NAMALWA (cell line): Measurements from ENCODE around the gene IP6K2.

Experiments used
- DNase-seq: peaks from one replicate; pipeline ENCODE4 v3.0.0-alpha.2; 2015; ENCODE audit warnings: low spot score

IP6K2 gene

DNA sequence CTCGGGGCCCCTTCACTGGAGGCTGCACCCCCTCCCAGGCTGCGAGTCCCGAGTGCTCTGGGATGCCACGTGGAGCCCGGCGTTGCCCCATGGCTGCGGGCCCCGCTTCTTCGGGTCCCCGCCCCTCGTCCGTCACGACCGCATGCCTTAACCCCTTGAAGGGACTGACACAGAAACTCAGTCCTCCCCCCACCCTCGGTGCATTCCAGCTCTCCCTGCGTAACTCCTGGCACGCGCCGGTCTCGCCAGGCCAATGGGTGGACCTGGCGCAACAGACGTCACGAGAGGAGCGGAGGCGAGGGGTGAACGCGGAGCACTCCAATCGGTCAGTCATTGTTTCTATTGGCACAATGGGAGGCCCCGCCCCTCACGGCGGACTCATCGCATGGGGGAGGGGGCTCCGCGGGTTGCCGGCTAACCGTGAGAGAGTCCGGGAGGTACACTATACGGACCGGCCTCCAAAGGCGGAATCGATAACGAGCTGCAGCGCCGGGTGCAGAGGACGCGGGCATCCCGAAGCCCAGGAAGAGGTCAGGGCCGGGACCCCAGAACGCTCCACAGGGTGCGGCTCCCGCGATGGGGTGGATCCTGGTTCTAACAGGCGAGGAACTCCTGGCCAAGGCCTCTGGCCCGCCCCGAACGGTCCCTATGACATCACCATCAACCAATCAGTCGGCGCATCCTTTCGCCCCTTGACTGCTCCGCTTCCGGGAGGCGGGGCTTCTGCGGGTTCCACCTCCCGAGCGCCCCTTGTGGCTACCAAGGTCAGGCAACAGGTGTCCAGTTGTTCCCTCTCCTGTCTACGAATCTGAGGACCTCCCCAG, 53.3 kb downstream of the IP6K2 start:
- peak; percentile 94 for DNase-seq

- no peak for DNase-seq
Observed at GRCh38 chr3:48662753-48663488, 54.1 kb downstream of the IP6K2 start, which contains the start of gene CELSR3. TSS of gene CELSR3 (minus strand) at chr3:48662886. CDS start at chr3:48662634, 252 bp downstream.

DNA sequence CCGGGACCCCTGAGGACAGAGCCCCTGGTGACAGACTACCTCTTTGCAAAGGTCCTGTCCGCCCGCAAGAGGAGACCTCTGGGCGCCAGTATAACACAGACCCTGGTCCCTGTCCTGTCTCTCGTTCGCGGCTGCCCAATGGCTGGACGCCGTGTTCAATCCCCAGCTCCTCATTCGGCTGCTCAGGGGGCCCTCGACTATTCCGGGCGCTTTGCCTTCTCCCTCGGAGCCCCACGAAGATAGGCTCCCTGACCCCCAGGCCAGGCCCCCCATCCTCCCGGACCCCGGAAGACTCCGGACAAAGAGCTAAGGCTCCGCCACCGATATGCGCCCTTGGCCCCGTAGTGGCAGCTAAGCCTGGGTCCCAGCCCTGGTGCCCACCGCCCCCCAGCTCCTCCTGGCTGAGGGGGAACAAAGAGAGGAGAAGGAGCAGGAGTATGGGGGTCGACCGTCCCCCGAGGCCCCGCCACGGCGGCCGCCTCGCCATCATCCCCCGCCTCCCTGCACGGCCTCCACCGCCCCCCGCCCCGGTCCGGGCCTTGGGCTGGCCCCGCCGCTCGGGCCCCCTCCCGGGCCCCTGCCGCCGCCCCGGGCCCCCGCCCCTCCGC, 54.8 kb downstream of the IP6K2 start:
- DNase-seq, result no peak

GRCh38 chr3:48661501-48662144, 55.4 kb downstream of the IP6K2 start:
- no peak for DNase-seq

DNA sequence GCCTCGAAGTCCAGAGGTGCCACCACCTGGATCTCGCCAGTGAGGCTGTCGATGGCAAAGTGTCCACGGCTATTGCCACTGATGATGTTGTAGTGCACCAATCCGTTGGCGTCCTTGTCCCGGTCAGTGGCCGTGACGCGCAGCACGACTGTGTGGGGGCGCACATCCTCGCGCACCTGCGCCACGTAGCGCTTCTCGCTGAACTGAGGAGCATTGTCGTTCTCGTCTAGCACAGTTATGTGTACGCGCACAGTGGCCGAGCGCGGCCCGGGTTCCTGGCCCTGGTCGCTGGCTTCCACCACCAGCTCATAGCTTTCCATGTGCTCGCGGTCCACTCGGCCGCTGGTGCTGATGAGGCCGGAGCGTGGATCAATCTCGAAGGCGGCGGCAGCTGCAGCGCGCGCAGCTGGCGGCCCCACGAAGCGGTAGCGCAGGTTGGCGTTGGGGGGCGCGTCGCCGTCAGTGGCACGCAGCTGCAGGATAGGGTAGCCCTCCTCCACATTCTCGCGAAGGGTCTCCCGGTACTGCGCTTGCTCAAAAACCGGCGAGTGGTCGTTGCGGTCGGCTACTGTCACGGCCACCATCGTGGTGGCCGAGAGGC, 56.1 kb downstream of the IP6K2 start:
- DNase-seq, result no peak

DNA sequence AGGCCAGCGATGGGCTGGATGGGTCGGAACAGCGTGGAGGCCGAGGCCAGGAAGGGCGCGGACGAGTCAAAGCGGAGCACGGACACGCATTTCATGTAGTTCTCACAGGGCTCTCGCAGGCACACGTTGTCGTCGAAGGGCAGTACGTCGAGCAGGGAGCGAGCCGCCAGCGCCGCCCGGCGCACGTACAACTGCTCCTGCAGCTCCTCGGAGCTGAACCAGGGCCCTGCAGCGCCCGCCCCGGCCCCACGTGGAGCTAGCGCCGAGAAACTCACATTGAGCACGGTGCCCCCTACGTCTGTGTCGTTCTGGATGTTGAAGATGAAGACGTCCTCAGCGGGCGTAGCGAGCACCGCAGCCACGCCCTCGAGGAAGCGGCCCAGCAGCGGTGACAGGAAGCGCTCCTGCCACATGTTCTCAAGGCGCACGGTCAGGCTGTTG, 60.2 kb downstream of the IP6K2 start:
- DNase-seq, result no peak

GRCh38 chr3:48656061-48656840, 60.8 kb downstream of the IP6K2 start:
- peak; percentile 74 for DNase-seq

- no peak for DNase-seq
Observed at GRCh38 chr3:48655606-48656005, 61.4 kb downstream of the IP6K2 start.

- no peak for DNase-seq
Observed at GRCh38 chr3:48655063-48655462, 62.0 kb downstream of the IP6K2 start.

GRCh38 chr3:48652923-48653715, 63.9 kb downstream of the IP6K2 start:
- no peak for DNase-seq

DNA sequence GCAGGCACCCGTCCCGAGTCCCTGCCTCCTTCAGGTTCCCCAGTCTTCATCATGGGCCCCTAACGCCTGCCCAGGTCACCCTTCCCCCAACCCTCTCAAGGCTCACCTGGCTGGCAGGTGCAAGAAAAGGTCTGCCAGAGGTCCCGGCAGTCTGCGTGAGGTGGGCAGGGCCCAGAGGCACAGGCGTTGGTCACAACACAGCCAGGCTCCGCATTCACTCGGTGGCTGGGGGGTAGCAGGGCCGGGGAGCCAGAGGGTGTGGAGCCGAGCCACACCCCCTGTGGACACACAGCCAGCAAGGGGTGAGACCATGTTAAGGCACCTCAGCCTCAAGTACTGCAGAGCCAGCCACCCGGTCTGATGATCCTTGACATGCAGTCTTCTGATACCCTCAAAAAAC, 65.2 kb downstream of the IP6K2 start:
- no peak for DNase-seq

- no peak for DNase-seq
Observed at GRCh38 chr3:48650723-48651122, 66.3 kb downstream of the IP6K2 start.

DNA sequence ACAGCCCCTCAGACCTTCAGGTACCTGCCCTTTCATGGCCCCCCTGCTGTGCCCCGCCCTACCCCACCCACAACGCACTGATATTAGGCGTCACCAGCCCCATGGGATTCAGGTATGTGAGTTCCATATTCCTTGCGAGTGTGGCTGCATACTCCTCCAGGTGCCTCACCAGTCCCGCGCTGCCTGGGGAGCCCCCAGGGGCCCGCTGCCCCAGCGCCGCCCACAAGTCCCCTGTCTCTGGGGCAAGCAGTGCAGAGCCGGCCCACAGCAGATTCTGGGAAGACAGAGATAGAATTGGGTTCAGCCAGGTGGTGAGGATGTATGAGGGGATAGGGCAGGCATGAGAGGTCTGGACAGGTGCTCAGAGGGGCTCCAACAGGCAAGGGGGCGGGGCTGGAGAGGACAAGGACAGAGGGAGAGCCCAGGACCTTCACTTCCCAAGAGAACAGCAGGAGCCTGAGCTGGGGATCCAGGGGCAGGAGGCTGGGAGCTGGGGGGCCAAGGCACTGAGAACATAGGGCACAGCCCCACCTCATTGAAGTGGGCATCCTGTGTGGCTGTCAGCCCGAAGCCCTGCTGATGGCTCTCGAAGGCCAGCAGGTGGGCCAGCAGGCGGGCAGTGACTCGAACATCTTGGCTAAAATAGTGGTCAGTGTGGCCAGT, 68.7 kb downstream of the IP6K2 start:
- no peak for DNase-seq

- no peak for DNase-seq
Observed at GRCh38 chr3:48647714-48648113, 69.3 kb downstream of the IP6K2 start.

DNA sequence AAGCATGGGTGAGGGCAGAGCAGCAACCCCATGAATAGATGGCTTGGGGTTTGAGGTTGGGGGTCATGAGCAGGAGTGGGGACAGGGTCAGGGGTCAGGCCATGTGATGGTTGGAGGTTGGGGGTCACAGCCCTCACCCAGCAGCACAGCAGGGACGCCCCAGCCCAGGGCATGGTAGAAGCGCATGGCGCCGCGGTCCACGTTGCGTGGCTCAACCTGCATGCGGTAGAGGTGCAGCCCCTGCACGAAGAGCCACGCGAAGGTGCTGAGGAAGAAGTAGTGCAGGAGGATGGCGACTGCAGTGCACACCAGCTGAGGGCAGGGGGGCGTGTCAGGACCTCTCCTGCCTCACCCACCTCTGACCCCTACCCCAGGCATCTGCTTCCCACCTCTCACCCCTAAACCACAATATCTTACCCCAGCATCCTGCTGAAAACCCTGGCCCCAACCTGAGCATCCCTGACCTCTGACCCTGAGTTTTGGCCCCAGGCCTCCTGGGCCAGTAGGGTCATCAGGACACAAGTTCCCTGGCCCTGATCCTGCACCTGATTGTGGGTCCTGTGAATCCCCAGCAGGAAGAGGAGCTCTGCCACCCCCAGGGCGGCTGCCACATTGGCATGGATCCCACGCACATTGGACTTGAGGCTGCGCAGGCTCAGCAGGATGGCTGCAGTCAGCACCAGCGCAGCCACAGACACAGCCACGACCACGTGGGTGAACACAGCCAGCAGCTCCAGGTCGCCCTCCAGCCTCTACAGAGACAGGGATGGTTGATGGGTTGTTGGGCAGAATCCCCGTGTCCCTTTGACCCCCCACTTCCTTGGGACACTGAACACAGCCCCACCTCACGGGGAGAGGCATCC, 71.9 kb downstream of the IP6K2 start:
- DNase-seq, result no peak

GRCh38 chr3:48642605-48643004, 74.4 kb downstream of the IP6K2 start:
- no peak for DNase-seq

GRCh38 chr3:48641396-48641795, 75.6 kb downstream of the IP6K2 start:
- DNase-seq, result no peak

DNA sequence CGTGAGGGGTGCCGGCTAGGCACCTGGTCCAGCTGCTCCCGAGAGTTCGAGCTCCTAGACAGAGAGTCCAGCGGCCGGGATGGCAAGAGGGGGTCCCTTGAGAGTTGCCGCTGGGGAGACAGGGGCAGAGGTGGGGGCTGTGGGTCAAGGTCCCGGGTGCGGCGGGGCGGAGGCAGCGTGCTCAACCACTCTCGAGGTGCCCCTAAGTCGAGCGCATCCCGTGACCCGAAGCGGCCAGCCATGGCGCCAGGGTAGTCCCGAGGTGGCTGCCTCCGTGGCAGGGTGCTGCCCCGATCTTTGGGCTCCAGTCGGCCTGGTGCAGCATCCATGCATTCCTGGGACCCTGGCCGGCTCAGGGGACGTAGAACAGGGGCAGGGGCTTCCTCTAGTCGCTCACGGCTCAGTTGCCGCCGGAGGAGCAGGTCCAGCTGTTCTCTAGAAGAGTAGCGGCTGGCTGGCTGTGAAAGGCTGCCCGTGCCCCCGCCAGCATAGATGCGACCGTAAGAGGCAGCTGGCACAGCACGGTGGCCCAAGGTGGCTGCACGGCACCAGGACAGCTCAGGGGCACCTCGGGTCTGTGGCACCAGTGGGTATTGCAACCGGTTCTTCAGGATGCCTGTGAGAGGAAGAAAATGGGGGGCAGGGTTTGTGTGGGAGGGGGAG, 76.9 kb downstream of the IP6K2 start:
- no peak for DNase-seq
